ENCODE results near the gene B4GAT1.

B4GAT1 gene

DNA sequence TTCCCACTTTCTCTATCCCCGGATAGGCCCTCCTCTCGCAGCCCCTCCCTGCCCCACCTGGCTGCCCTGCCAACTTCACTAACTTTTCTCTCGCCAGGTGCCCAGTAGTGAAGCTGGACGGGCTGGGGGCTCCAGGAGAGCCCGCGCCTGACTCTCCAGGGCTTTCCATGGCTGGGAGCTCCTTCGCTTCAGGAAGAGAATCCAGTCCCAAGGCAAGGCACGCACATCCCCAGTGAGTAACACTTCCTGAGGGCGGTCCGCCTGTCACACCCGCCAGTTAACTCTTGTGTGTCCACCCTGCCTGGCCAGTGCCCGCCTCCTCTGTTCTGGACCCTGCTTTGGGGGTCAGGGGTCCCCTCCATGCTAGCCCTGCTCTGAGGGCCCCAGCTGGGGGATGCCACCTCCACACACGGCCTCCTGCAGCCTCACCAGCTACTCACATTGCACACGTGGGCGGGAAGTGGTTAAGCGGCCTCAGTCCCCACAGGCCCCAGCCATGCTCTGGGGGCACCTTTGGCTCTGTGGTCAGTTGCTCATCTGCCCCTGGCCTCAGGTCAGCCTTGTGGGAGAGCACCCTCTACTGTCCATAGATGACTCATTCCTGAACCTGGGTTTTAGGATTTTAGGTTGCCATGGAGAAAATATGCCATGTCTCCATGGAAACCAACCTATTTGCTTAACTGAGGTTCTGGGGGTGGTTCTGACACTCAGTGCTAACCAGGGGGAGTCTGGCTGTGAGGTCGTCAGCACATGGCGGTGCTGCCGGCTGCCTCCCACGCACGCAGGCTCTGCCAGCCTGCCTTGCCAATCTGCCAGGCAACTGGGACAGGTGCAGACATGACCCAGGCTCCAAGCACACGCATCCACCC is 11.0 kb downstream of the B4GAT1 start, which contains the start of gene RIN1:
TSS of gene RIN1 (minus strand) at position 201 of the 869 bp plus-strand sequence. CDS start at position 169, 32 bp downstream.
- no peak for FAIRE-seq

DNA sequence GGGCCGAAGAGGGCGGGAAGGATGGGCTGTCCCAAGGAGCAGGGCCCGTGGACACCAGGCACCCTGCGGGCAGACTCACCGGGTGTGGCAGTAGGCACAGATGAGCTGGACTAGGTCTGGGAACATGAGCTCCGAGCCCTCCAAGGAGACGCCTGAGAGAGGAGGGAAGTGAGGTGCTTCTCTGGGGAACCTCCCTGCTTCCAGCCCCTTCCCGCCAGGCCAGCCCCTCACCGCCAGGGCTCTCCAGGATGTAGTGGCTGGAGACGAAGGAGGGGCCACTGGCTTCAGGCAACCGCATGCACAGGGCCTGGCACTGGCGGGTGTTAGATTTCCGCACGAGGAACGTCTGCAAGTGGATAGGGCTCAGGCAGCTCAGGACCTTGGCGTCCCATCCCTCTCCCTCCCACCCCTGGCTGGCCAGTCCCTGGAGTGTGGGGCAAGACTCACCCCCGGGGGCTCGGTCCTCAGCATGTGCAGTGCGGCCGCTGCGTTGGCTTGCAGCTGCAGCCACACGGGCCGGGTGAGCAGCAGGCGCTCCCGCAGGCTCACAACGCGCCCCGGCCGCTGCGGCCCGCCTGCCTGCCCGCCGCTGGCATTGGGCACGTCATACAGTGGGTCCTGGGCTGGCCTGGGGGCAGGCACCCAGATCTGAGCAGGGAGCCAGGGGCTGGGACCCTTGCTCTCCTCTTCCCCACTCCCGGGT is 11.7 kb downstream of the B4GAT1 start:
- no peak for FAIRE-seq

DNA sequence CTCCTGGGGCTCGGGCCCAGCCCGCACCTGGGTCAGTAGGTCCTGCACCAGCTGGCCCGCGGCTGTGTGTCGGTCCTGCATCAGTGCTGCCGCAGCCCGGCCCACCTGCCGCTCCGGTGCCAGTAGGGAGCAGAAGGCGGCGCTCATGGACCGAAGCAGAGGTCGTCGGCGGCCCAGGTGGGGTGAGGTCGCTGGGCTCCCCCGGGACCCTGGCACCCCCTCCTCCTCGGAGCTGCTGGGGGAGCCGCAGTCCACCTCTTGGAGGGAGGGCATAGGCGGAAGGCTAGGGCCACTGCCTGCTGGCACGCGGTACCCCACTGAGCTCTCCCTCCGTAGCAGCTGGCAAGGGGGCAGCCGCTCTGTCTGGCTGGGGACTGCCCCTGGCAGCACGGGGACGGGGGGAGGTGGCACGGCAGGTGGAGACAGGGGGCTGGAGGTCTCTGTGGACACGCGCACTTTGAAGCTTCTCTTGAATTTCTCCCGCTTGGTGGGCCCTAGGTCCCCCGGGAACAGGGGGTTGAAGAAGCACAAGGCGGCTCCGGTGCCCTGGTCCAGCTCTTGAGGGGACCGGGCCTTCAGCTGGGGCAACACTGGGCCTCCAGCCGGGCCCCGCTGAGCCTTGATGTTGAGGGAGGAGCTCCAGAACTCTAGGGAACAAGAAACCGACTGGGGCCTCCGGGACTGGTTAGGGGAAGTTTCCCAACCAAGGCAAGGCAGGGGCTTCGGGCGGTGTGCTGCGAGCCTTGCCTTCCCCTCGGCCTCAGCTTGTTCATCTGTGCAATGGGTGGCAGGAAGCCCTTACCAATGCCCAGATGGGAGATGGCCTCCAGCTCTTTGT is 12.6 kb downstream of the B4GAT1 start:
- no peak for FAIRE-seq

DNA sequence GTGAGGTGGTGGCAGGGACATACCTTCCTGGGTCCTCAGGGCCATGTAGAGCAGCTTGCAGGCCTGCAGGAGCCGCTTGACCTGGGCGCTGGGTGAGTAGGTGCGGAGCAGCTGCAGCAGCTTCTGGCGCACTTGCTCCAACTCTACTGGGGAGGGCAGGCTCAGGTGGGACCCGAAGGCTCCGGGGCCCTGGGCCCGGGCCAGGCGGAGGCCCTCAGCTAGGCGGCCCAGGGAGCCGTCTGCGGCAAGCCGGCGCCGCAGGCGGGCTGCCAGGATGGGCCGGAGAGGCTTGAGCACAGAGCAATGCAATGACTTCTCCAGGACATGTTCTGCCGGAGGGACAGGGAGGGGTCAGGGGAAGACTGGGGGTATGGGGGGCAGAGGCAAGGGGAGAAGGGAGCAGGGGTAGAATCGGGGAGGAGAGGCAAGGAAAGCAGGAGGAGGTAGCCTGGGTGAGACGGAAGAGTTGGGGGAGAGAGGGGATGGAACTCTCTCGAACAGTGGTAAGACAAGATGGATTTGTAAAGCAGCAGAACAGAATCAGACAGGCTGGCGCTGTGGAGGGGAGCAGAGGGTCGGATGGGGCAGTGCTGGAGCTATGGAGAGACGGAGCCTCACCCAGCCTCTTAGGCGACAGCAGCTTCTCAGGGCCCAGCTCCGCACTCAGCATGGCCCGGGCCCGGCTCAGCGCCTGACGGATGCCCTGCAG is 13.4 kb downstream of the B4GAT1 start:
- FAIRE-seq = no peak

DNA sequence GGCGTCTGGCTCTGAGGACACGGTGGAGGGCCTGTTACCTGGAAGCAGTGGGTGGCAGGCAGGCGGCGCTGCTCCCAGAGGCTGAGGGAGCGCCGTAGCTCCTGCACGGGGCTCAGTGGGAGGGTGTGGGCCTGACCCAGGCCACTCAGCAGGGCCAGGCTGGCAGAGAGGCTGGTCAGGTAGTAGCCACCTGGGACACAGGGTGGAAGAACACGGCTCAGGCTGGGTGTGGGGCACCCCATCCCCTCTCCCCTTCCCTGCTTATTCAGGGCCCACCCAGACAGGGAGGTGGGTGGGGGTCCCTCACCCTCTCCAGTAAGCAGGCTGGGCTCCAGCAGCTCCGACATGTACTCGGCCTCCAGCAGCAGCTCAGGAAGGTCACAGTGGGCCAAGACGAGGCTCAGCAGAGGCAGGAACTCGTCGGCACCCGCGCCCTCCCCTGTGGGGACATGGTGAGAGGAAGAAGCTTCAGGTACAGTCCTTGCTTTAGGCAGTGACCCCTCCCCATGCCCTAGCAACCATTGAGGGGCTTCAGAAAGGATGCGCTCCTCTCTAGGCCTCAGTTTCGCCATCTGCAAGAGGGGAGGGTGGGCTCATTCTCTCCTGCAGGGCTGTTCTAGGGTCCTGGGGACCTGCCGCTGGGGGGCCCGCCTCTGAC is 14.1 kb downstream of the B4GAT1 start:
- FAIRE-seq = no peak

DNA sequence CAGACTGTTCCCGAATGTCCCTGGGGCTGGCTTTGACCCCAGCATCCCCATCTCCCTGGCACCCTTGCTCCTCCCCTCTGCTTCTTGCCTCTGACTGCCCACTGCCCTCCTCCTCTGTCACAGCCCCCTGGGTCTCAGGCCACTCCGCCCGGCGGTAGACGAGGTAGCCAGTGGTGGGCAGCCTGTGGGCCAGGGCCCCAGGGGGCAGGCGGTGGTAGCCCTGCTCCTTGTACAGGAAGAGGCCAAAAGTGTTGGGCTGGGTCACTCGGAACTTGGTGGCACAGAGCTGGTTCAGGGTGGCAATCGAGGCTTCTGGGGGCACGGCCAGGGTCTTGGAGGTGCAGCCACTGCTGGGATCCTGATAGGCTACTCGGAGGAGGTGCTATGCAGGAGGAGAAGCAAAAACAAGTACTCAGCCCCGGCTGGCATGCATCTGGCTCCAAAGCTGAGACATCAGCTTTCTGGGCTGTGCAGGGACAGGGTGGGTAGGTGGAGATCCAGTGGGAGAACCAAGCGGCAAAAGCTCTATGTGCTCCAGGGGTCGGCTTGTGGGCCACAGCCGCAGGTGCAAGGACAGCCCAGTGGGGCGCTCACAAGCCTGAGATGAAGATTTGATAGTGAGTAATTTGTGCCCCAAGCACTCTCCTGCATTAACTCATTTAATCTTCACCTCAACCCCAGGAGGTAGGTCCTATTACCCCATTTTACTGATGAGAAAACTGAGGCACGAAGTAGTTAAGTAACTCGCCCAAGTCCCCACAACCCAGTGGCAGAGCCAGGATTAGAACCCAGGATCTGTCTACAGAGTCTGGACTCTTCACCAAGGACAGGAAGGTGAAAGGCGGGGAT is 14.8 kb downstream of the B4GAT1 start:
- FAIRE-seq = no peak

DNA sequence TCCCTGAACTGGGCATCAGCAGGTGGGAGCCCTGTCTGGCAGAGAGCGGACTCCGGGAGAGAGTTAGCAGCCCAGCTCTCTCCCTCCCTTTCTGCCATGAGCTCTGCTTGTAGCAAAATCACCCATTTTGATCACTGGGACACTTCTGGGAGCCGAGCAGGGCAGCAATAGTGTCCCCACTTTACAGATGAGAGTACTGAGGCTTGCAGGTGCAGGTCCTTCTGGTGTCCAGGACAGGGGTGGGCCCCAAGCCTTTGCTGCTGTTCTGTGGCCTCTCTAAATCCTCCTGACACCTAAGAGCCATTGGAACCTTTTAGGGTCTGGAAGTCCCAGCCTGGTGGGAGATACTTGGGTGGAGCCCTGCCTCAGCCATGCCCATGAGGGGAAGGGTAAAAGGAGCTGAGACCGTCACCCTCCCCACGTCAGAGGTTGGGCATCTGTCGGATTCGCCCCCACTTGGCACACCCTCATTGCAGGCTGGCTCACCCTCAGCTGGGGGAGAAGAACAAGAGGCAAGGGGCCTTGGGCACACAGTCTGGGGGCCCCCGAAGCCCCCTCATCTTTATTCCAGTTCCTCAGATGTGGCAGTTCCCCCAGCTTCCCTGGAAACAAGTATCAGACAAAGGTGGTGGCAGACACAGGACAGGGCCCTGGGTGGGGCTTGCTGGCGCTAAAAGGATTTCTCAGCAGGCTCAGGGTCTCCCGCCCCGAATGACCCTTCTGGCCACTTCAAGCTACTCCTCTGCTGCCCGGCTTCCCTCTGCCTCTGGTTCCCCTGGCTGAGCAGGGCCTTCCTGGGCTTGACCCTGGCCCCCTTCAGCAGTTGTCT is 15.7 kb downstream of the B4GAT1 start:
- no peak for FAIRE-seq

DNA sequence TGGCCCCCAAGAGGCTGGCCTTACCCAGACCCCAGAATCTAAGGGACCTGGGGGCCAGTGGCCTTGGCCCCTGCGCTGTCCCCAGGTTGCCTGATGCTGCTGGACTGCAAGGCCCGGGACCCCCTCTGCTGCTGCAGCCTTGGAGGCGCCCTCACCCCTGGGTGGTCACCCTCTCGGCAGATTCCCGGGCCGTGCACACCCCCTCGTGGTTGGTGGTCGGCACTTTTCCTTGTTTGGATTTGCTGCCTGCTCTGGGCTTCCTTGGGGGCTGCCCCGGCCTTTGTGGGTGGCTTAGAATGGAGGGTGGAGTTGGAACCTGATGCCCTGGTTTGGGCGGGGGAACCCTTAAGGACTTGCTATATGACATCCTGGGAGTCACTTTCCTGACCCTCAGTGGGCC is 16.5 kb downstream of the B4GAT1 start:
- FAIRE-seq = no peak

DNA sequence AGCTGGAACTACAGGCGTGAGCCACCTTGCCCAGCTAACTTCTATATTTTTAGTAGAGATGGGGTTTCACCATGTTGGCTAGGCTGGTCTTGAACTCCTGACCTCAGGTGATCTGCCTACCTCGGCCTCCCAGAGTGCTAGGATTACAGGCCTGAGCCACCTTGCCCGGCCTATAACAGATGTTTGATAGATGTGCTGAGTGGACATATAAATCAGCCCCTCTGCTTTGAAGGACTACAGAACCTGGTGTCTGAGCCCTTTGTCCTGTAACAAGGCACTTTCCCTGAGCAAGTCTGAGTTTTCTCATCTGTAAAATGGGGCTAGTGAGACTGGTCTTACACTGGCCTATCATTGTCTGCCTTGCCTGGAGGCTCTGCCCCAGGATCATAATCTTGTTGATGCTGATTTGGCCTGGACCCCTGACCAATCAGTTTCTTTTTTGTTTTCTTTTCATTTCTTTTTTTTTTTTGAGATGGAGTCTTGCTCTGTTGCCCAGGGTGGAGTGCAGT is 18.2 kb downstream of the B4GAT1 start:
- no peak for FAIRE-seq

DNA sequence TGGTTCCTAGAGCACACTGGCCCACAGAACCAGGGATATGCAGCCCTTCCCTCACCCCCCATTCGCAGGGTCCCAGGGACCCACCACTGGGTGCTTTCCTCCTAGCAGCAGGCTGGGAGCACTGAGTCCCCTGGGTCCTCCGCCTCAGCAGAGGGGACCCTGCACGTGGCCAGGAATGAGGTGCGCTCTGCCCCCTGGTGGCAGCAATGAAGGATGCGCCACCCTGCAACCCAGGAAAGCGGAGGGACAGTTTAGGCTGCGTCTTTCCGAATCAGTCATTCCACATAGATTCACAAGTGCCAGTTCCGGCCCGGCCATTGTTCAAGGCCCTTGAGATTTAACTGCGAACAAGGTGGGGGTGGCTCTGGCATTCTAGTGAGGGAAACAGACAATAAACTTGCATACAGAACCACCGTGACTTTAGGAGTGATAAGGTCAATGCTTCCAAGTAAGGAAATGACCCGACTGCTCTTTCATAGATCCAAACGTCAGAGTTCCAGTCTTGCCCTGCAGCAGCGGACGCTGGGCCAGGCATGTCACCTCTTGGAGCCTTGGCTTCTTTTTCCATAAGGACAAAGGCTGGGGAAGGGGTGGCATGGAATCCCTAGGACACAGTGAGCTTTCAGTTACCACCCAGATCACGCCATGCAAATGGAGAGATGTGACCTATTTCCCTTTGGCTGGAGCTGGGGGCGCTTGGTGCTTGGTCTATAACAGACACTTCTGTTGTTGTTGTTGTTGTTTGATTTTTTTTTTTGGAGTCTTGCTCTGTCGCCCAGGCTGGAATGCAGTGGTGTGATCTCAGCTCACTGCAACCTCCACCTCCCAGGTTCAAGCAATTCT is 18.9 kb downstream of the B4GAT1 start:
- no peak for FAIRE-seq

DNA sequence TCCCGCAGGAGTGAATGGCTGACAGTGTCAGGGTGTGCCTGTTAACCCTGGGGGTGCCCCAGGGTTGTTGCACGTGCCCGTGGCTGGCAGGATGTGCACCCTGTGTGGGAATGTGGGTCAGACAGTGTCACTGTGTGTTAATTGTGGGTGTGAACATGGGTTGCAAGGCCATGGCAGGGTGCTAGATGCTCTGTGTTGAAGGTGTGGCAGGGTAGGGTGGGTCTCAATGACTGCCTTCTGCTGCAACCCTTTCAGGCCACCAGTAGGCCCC is 19.5 kb downstream of the B4GAT1 start:
- FAIRE-seq = no peak

DNA sequence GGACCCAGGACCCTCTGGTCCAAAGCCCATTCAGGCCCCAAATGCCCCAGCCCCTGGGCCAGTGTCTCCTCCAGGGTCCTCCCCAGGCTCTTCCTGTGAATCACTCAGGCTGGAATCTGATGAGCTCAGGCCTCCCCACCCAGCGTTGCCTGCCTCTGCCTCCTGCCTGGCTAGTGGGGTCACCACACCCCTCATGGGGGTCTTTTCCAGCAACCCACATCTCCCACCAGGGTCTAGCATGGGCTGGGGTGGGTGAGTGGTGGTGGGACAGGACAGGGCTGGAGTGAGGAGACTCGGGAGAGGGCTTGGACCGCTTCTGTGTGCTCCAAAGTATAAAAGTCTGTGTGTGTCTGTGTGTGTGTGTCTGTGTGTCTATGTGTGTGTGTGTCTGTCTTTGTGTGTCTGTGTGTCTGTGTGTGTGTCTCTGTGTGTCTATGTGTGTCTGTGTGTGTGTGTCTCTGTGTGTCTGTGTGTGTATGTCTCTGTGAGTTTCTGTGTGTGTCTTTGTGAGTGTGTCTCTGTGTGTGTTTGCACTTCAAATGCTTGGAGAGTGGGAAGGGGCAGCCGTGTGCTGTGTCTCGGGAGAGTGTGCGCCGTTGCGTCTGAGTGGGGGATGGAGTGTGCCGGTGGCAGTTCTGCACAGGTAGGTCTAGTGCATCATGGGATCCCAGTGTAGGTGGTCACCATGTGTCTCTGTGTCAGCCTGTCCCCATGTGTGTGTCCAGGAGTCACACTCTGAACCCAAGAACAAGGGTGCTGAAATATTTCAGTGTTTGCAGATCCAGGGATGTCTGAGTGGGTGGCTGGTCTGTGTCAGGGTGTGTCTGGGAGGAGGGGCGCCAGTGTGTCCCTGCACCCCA is 20.0 kb downstream of the B4GAT1 start:
- no peak for FAIRE-seq

DNA sequence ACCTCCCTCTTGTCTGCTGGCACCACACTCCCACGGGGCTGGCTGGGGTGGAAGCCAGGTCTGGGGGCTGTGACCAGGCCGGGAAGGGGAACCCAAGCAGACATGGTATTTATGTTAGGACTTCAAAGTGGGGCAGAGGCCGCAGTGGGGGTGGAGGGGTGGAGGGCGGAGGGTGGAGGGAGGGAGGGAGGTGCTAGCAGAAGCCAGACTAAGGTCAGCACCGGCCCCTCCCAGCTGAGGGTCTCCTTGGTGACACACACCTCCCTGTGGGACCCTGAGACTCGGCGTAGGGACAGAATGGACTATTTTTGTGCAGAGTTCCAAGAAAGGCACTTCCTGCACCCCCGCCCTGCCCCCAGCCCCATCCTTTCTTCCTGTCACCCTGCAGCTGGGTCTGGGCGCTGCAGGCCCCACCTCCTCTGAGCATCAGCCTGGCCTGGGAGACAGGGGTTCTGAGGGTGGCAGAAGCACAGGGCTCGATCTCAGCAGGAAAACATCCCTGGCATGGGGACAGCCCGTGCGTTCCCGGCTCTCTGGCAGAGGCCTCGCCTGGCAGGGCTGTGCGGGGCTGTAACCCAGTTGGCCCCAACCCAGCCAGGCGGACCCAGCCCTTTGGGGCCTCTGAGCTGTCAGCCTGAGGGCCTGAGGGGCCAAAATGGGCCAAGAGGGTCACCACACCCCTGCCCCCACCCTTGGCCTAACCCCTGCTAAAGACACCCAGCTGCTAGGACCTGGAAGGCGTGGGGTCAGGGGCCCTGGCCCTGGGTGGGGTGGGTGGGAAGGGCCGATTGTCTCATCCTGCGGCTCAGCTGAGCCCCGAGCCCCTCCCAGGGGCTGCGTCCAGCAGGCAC is 20.9 kb downstream of the B4GAT1 start:
- no peak for FAIRE-seq

DNA sequence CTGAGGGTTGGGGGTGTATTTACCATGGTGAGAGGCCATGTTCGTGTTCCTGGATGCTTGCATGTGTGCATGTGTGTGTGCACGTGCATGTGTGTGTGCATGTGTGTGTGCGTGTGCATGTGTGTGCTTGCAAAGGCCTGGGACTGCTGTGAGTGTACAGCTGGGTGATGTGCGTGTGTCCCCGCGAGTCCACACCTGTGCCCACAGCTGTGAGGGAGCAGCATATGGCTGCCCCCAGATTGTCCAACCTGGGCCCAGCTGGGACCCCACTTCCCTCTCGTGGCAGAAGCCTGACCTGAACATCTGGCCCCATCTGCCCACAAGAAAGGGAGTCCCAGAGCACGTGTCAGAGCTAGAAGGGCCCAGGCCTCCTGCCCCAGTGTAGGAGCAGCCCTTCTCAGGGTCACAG is 22.2 kb downstream of the B4GAT1 start:
- FAIRE-seq = no peak

DNA sequence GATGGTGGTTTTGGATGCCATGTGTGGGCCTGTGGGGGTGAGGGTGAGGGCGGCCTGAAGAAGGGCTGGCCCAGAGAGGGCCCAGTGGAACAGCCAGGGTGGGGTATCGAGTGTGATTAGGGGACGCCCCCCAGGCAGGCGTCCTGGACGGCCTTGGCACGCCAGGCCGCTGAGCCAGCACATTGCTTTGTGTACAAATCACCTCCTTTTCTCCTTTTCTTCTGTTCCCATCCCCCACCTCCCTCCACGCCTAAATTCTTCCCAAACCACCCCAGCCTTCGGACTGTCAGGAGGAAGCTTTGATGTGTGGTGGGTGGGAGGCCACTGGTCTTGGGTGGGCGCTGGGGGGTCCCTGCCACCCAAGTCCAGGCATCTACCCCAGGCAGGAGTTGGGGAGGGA is 22.8 kb downstream of the B4GAT1 start:
- FAIRE-seq = no peak

DNA sequence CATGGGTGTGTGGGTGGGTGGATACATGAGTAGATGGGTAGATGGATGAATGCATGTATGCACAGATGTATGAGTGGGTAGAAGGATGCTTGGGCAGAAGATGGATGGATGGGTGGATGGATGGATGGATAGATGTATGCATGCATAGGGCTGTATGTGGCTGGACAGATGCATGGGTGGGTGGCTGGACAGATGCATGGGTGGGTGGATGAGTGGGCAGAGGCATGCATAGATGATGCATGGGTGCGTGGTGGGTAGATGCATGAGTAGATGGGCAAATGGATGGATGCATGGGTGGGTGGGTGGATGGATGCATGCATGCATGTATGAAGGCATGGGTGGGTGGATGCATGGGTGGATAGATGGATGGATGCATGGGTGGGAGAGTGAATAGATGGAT is 23.7 kb downstream of the B4GAT1 start:
- no peak for FAIRE-seq
